Mucosa of descending colon (tissue), 3 donors: Measurements from ENCODE around the gene BCL2L14. TPM values are rescaled to one million over a fixed set of nuclear protein-coding genes. Genes with fewer than 3 reads are reported as not detected.
A peak's percentile ranks its signal among the peaks of the same experiment; 100 is the strongest.

ENCODE experiments used
- ATAC-seq: fragments of 200-7000 bp; cut with Tn5 transposase; one replicate; pipeline ENCODE4 v1.9.1; 2020; ENCODE audit warnings: mild to moderate bottlenecking, moderate library complexity
- DNase-seq, 3 donors: peaks; one replicate each; pipeline ENCODE4 v3.0.0-alpha.2; 2020
- H3K36me3 ChIP-seq: fragments of 200-600 bp; one replicate; pipeline ENCODE4 v1.8.0; 2021; ENCODE audit warnings: low read depth, mild to moderate bottlenecking
- H3K4me1 ChIP-seq: fragments of 200-600 bp; one replicate; pipeline ENCODE4 v1.8.0; 2021; ENCODE audit warnings: low read depth, mild to moderate bottlenecking
- H3K4me3 ChIP-seq: fragments of 200-600 bp; one replicate; pipeline ENCODE4 v1.8.0; 2021; ENCODE audit warnings: mild to moderate bottlenecking
- H3K9me3 ChIP-seq: fragments of 200-600 bp; one replicate; pipeline ENCODE4 v1.8.0; 2021; ENCODE audit warnings: mild to moderate bottlenecking
- CTCF ChIP-seq: fragments of 200-600 bp; IDR thresholded peaks from one replicate; pipeline ENCODE4 v1.8.0; 2022; ENCODE audit warnings: antibody characterized with exemption, mild to moderate bottlenecking
- intact Hi-C, 2 donors: fragments of 100-400 bp; cut with DNase I in 1 of 2; cut with micrococcal nuclease in 1 of 2; formaldehyde crosslinking; loops; one replicate each; pipeline versions ENCODE4 v1.11.0 to v1.11.1; 2022; cut with DNase I, micrococcal nuclease
- total RNA-seq, 3 donors: library from RNA; stranded (reverse); fragmentation: NEBNext Ultra II Directional in 2 of 3; extraction: Animal tissue kit (Norgen Biotek cat#: 25700) in 2 of 3; gene quantifications; one replicate each; pipeline versions ENCODE4 v1.2.1 to v1.2.4, GENCODE V29; 2021 to 2023
- donor health status: DM: no; HTN: no; CAD: no; lungs with moderate emphysema.
- donor health status: DM: no; HTN: no; CAD: no.
- donor health status: DM: no; HTN: yes; CAD: no.

Gene BCL2L14
- total RNA-seq, 3 donors from 2014 or later = 27.3 to 74.4 (median 52.7) TPM

- no peaks in the 10 kb centered on the region for H3K36me3 ChIP-seq
- TF ChIP-seq CTCF = no peak
- ATAC-seq (no peak), DNase-seq (no peak)
- intact Hi-C loops = loop anchor here (2.0 to 5.0 kb wide), 2 partner anchors 449 to 452 kb away; no protein-coding TSS in a partner anchor
- H3K4me3 ChIP-seq = no peak overlapping the region
- H3K9me3 ChIP-seq = no peaks in the 10 kb centered on the region
- peaks cover 8% of the 10 kb centered on the region for H3K4me1 ChIP-seq
These were observed 36.9 kb upstream of the BCL2L14 start for GRCh38 chr12:12033824-12034223.

GRCh38 chr12:12034344-12034743, 36.4 kb upstream of the BCL2L14 start:
- DNase-seq (no peak), ATAC-seq (no peak)
- intact Hi-C loops = loop anchor here in 1 of 2 donors (5.0 kb wide), 1 partner anchor 452 kb away; no protein-coding TSS in a partner anchor
- Histone ChIP-seq H3K9me3 (no peaks in the 10 kb centered on the region), H3K4me3 (no peak overlapping the region), H3K4me1 (peaks cover 8% of the 10 kb centered on the region), H3K36me3 (no peaks in the 10 kb centered on the region)
- no peak for TF ChIP-seq CTCF

GRCh38 chr12:12035229-12035628, 35.5 kb upstream of the BCL2L14 start:
- peaks cover 8% of the 10 kb centered on the region for H3K4me1 ChIP-seq
- intact Hi-C loops = no loop called here
- no peaks in the 10 kb centered on the region for H3K36me3 ChIP-seq
- no peak overlapping the region for H3K4me3 ChIP-seq
- H3K9me3 ChIP-seq = no peaks in the 10 kb centered on the region
- DNase-seq (no peak), ATAC-seq (no peak)
- TF ChIP-seq CTCF = no peak

GRCh38 chr12:12036901-12037300, 33.8 kb upstream of the BCL2L14 start:
- Histone ChIP-seq H3K4me3 (no peak overlapping the region), H3K9me3 (no peaks in the 10 kb centered on the region), H3K4me1 (peaks cover 8% of the 10 kb centered on the region), H3K36me3 (no peaks in the 10 kb centered on the region)
- no peak for TF ChIP-seq CTCF
- intact Hi-C loops = no loop called here
- ATAC-seq = no peak
- no peak for DNase-seq

GRCh38 chr12:12039897-12040296, 30.8 kb upstream of the BCL2L14 start:
- intact Hi-C loops = no loop called here
- Histone ChIP-seq H3K4me3 (no peak overlapping the region), H3K9me3 (no peaks in the 10 kb centered on the region), H3K4me1 (no peaks in the 10 kb centered on the region), H3K36me3 (no peaks in the 10 kb centered on the region)
- no peak for TF ChIP-seq CTCF
- DNase-seq (peak in 2 of 3 donors; percentile 41 to 59), ATAC-seq (peak; percentile 92)

- Histone ChIP-seq H3K4me3 (no peak overlapping the region), H3K4me1 (no peaks in the 10 kb centered on the region), H3K9me3 (no peaks in the 10 kb centered on the region), H3K36me3 (no peaks in the 10 kb centered on the region)
- DNase-seq (no peak), ATAC-seq (no peak)
- intact Hi-C loops = no loop called here
- no peak for TF ChIP-seq CTCF
These were observed 24.3 kb upstream of the BCL2L14 start for GRCh38 chr12:12046401-12046800.
